HCT116 (cell line): ENCODE data around the gene G3BP2. TPM values are rescaled to one million over a fixed set of nuclear protein-coding genes. Genes with fewer than 3 reads are reported as not detected.

Experiments
- ATAC-seq: fragments of 200-7000 bp; cut with Tn5 transposase; 2 replicates; pipeline ENCODE4 v1.9.1; 2020; ENCODE audit warnings: mild to moderate bottlenecking, moderate library complexity
- BruUV-seq: library from RNA; stranded (reverse); fragments of 400-500 nt; replicated peaks from 2 replicates; lab custom pipeline; 2021; lab: Mats Ljungman, UMichigan
- CTCF ChIA-PET: fragments of 300-600 bp; sonication (Branson Sonifier 250); formaldehyde crosslinking; loops from one replicate; lab custom pipeline; 2021; ENCODE audit warnings: antibody characterized with exemption; lab: Charles Lee
- POLR2A ChIA-PET: fragments of 300-600, 350-600 bp; sonication (Branson Sonifier 250); formaldehyde crosslinking; loops from one replicate; lab custom pipeline; 2021; ENCODE audit warnings: antibody characterized with exemption; lab: Charles Lee
- RAD21 ChIA-PET, 2 experiments: fragments of 300-600 bp; sonication (Branson Sonifier 250); formaldehyde crosslinking; loops; one replicate each; lab custom pipeline; 2023; ENCODE audit warnings: low total read pairs in 2 of 2; ENCODE audit not compliant: uncharacterized antibody in 2 of 2, unreplicated experiment in 2 of 2, low non-redundant PET in 1 of 2; lab: Charles Lee
- DNase-seq: peaks from one replicate; pipeline ENCODE4 v3.0.0-alpha.2; 2010; ENCODE audit warnings: low read depth, low spot score
- H2AFZ ChIP-seq: fragments of 200-600 bp; shearing (Covaris generic), sonication (generic); 2 replicates; pipeline ENCODE4 v1.6.1; 2017; ENCODE audit warnings: low read depth, mixed run types, mixed read lengths, antibody characterized with exemption, low read length; ENCODE audit not compliant: poor library complexity, severe bottlenecking
- H3K27ac ChIP-seq: 2 replicates; pipeline ENCODE4 v1.5.1; 2012; ENCODE audit warnings: low read depth, low read length
- H3K27me3 ChIP-seq: fragments of 200-600 bp; sonication (generic); 2 replicates; pipeline ENCODE4 v1.6.1; 2016; ENCODE audit warnings: mixed run types, low read length, mixed read lengths; ENCODE audit not compliant: insufficient read depth
- H3K36me3 ChIP-seq, 2 experiments: fragments of 200-500 bp in 1 of 2; fragments of 200-600 bp in 1 of 2; sonication (Bioruptor generic) in 1 of 2; sonication (generic) in 1 of 2; 2 replicates each; pipeline versions ENCODE4 v1.5.1 to v1.6.1; 2014 to 2016; ENCODE audit warnings: low read length in 2 of 2, inconsistent platforms in 1 of 2, mixed read lengths in 1 of 2, mixed run types in 1 of 2; ENCODE audit not compliant: insufficient read depth in 2 of 2, control insufficient read depth in 1 of 2
- H3K4me1 ChIP-seq, 2 experiments: fragments of 200-600 bp in 1 of 2; sonication (generic) in 1 of 2; 2 replicates each; pipeline versions ENCODE4 v1.5.1 to v1.6.1; 2012 to 2017; ENCODE audit warnings: low read length in 2 of 2, inconsistent platforms in 1 of 2, mild to moderate bottlenecking in 1 of 2, mixed read lengths in 1 of 2, mixed run types in 1 of 2, moderate library complexity in 1 of 2; ENCODE audit not compliant: insufficient read depth in 2 of 2, control insufficient read depth in 1 of 2
- H3K4me2 ChIP-seq: fragments of 200-600 bp; sonication (generic); 2 replicates; pipeline ENCODE4 v1.6.1; 2017; ENCODE audit warnings: mixed run types, low read length, mixed read lengths
- H3K4me3 ChIP-seq, 2 experiments: fragments of 200-600 bp in 1 of 2; sonication (generic) in 1 of 2; replicated peaks in 1 of 2; 2 replicates each; pipeline ENCODE4 v1.5.1; 2011 to 2016; ENCODE audit warnings: low read length in 2 of 2, control low read depth in 1 of 2, low read depth in 1 of 2, mild to moderate bottlenecking in 1 of 2, mixed read lengths in 1 of 2, mixed run types in 1 of 2
- H3K79me2 ChIP-seq: fragments of 200-600 bp; sonication (generic); 2 replicates; pipeline ENCODE4 v1.6.1; 2017; ENCODE audit warnings: mild to moderate bottlenecking, mixed run types, low read length, moderate library complexity, mixed read lengths; ENCODE audit not compliant: insufficient read depth
- H3K9ac ChIP-seq: fragments of 200-600 bp; sonication (generic); 2 replicates; pipeline ENCODE4 v1.6.1; 2016; ENCODE audit warnings: low read length, mixed read lengths
- H3K9me2 ChIP-seq: fragments of 200-600 bp; sonication (generic), shearing (Covaris generic); 2 replicates; pipeline ENCODE4 v1.6.1; 2017; ENCODE audit warnings: mixed run types, mild to moderate bottlenecking, moderate library complexity; ENCODE audit not compliant: insufficient read depth
- H3K9me3 ChIP-seq, 2 experiments: fragments of 200-500 bp in 1 of 2; fragments of 200-600 bp in 1 of 2; sonication (Bioruptor generic) in 1 of 2; sonication (generic) in 1 of 2; 2 replicates each; pipeline ENCODE4 v1.6.1; 2014 to 2017; ENCODE audit warnings: low read length in 2 of 2, mixed read lengths in 2 of 2, inconsistent platforms in 1 of 2, low read depth in 1 of 2, mild to moderate bottlenecking in 1 of 2, mixed run types in 1 of 2, moderate library complexity in 1 of 2; ENCODE audit not compliant: control insufficient read depth in 1 of 2, insufficient read depth in 1 of 2
- H4K20me1 ChIP-seq: fragments of 200-600 bp; sonication (generic), shearing (Covaris generic); 2 replicates; pipeline ENCODE4 v1.6.1; 2017; ENCODE audit warnings: mixed run types, mild to moderate bottlenecking, moderate library complexity; ENCODE audit not compliant: insufficient read depth
- ATF3 ChIP-seq: IDR thresholded peaks from 2 replicates; pipeline ENCODE4 v1.6.1; 2012
- CBX3 ChIP-seq: IDR thresholded peaks from 2 replicates; pipeline ENCODE4 v1.6.1; 2012; ENCODE audit warnings: low read depth
- CEBPB ChIP-seq: IDR thresholded peaks from 2 replicates; pipeline ENCODE4 v1.6.1; 2012; ENCODE audit warnings: low read depth
- EGR1 ChIP-seq: IDR thresholded peaks from 2 replicates; pipeline ENCODE4 v1.6.1; 2012; ENCODE audit warnings: low read depth
- EZH2 ChIP-seq: fragments of 200-600 bp; sonication (generic); IDR thresholded peaks from 2 replicates; pipeline ENCODE4 v1.6.1; 2017; ENCODE audit warnings: antibody characterized with exemption, mixed run types
- FOSL1 ChIP-seq: IDR thresholded peaks from 2 replicates; pipeline ENCODE4 v1.6.1; 2012; ENCODE audit warnings: low read depth
- POLR2A ChIP-seq: IDR thresholded peaks from 2 replicates; pipeline ENCODE4 v1.7.0; 2011; ENCODE audit warnings: borderline replicate concordance; ENCODE audit not compliant: insufficient read depth, insufficient read length; ENCODE audit errors: extremely low read depth
- POLR2AphosphoS5 ChIP-seq: IDR thresholded peaks from 2 replicates; pipeline ENCODE4 v1.6.1; 2011; ENCODE audit warnings: mild to moderate bottlenecking, low read depth, low read length, moderate library complexity
- RAD21 ChIP-seq: IDR thresholded peaks from 2 replicates; pipeline ENCODE4 v1.6.1; 2012; ENCODE audit warnings: low read depth, mild to moderate bottlenecking
- SP1 ChIP-seq: IDR thresholded peaks from 2 replicates; pipeline ENCODE4 v1.6.1; 2012; ENCODE audit warnings: low read depth
- TCF7L2 ChIP-seq: IDR thresholded peaks from 2 replicates; pipeline ENCODE4 v1.7.0; 2011; ENCODE audit warnings: borderline replicate concordance, inconsistent platforms; ENCODE audit not compliant: insufficient read depth, insufficient read length; ENCODE audit errors: extremely low read depth
- ZFX ChIP-seq: fragments of 450-650 bp; IDR thresholded peaks from 2 replicates; pipeline ENCODE4 v1.6.1; 2017
- intact Hi-C: fragments of 100-400 bp; cut with micrococcal nuclease; formaldehyde crosslinking; loops from 2 replicates; pipeline ENCODE4 v1.10.0; 2022
- total RNA-seq: library from RNA; stranded (reverse); gene quantifications from one replicate; pipeline ENCODE4 v1.2.1, GENCODE V29; 2021; ENCODE audit not compliant: unreplicated experiment
- TF ChIP-seq, protein P1 (sequence below), 3 experiments: fragments of 200-600 bp in 1 of 3; sonication (generic) in 1 of 3; IDR thresholded peaks in 2 of 3; conservative IDR thresholded peaks in 1 of 3; 2 replicates each; pipeline ENCODE4 v1.5.1; 2012 to 2017; ENCODE audit warnings: low read depth in 2 of 3, low read length in 2 of 3, antibody characterized with exemption in 1 of 3, borderline replicate concordance in 1 of 3, control low read depth in 1 of 3, mild to moderate bottlenecking in 1 of 3, mixed read lengths in 1 of 3, mixed run types in 1 of 3, moderate library complexity in 1 of 3; ENCODE audit not compliant: insufficient read depth in 1 of 3
- TF ChIP-seq, protein P2 (sequence below): IDR thresholded peaks from 2 replicates; pipeline ENCODE4 v1.6.1; 2011; ENCODE audit warnings: mild to moderate bottlenecking, low read length, moderate library complexity; ENCODE audit not compliant: insufficient replicate concordance; ENCODE audit errors: extremely low read depth

Gene G3BP2
- total RNA-seq, 1 experiment from 2014 or later = 153 TPM

- no TSS peak for BruUV-seq
- Histone ChIP-seq H3K9ac (no peak overlapping the region), H4K20me1 (0 out of 2 replicates have a peak, but pooled peaks cover 8% of the 10 kb centered on the region), H3K4me1 (peaks cover 6 to 23% of the 10 kb centered on the region in 2 experiments; a peak in 3 of 4 replicates), H2AFZ (no peak overlapping the region), H3K79me2 (peaks cover 35% of the 10 kb centered on the region), H3K4me3 (no peak overlapping the region), H3K27me3 (no peaks in the 10 kb centered on the region), H3K27ac (no peak overlapping the region), H3K36me3 (no peaks in the 10 kb centered on the region), H3K4me2 (no peak overlapping the region), H3K9me3 (no peaks in the 10 kb centered on the region), H3K9me2 (no peaks in the 10 kb centered on the region)
- intact Hi-C loops = no loop called here
- DNase-seq (no peak), ATAC-seq (no peak)
- POLR2A ChIA-PET = no interaction called here
- TF ChIP-seq CBX3 = no peak
- no peak for TF ChIP-seq SP1
- TF ChIP-seq EGR1 = no peak
- TF ChIP-seq, protein P1, sequence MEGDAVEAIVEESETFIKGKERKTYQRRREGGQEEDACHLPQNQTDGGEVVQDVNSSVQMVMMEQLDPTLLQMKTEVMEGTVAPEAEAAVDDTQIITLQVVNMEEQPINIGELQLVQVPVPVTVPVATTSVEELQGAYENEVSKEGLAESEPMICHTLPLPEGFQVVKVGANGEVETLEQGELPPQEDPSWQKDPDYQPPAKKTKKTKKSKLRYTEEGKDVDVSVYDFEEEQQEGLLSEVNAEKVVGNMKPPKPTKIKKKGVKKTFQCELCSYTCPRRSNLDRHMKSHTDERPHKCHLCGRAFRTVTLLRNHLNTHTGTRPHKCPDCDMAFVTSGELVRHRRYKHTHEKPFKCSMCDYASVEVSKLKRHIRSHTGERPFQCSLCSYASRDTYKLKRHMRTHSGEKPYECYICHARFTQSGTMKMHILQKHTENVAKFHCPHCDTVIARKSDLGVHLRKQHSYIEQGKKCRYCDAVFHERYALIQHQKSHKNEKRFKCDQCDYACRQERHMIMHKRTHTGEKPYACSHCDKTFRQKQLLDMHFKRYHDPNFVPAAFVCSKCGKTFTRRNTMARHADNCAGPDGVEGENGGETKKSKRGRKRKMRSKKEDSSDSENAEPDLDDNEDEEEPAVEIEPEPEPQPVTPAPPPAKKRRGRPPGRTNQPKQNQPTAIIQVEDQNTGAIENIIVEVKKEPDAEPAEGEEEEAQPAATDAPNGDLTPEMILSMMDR (IDR thresholded peaks at IDR 0.05 in 2 of 3, conservative IDR thresholded peaks at IDR 0.05 in 1 of 3; ENCODE audit: borderline replicate concordance in 1 of 3, insufficient read depth in 1 of 3, low read depth in 2 of 3, low read length in 2 of 3) = no peak
- TF ChIP-seq POLR2A = no peak
- no peak for TF ChIP-seq CEBPB
- no peak for TF ChIP-seq POLR2AphosphoS5
- no peak for TF ChIP-seq EZH2
- CTCF ChIA-PET = no interaction called here
- RAD21 ChIA-PET = no interaction called here
These were observed 1.9 kb upstream of the G3BP2 start for GRCh38 chr4:75675004-75675531.

GRCh38 chr4:75673959-75674328 is 733 bp upstream of the G3BP2 start:
- Histone ChIP-seq H3K4me1 (peaks cover 6 to 23% of the 10 kb centered on the region in 2 experiments; a peak in 3 of 4 replicates), H3K27ac (peak overlapping the region; percentile 86), H3K9ac (peak overlapping the region; percentile 95), H3K36me3 (no peaks in the 10 kb centered on the region), H3K79me2 (peaks cover 46% of the 10 kb centered on the region), H3K4me2 (peak overlapping the region; percentile 86), H3K9me3 (no peaks in the 10 kb centered on the region), H3K27me3 (no peaks in the 10 kb centered on the region), H2AFZ (no peak overlapping the region), H3K9me2 (no peaks in the 10 kb centered on the region), H4K20me1 (peaks cover 13% of the 10 kb centered on the region; the same call in 1 of the 2 replicates), H3K4me3 (peak overlapping the region; percentile 71 to 94)
- BruUV-seq = TSS peak; percentile 98
- DNase-seq (no peak), ATAC-seq (no peak)
- ChIA-PET POLR2A (interaction anchor here (1.1 to 1.2 kb wide), 2 partner anchors 11 to 50 kb away, joined by 4 to 12 read pairs; partner anchors contain the start of gene USO1), CTCF (no interaction called here), RAD21 (no interaction called here)
- intact Hi-C loops = loop anchor here (1.0 kb wide), 1 partner anchor 50 kb away; the partner anchor contains the start of gene USO1
- TF ChIP-seq POLR2A (no peak), ATF3 (no peak), TCF7L2 (no peak), ZFX (no peak), RAD21 (no peak), FOSL1 (no peak), EGR1 (no peak)
- TF ChIP-seq, protein P1 (IDR thresholded peaks at IDR 0.05 in 2 of 3, conservative IDR thresholded peaks at IDR 0.05 in 1 of 3; ENCODE audit: borderline replicate concordance in 1 of 3, insufficient read depth in 1 of 3, low read depth in 2 of 3, low read length in 2 of 3) = no peak
- TF ChIP-seq, protein P2, sequence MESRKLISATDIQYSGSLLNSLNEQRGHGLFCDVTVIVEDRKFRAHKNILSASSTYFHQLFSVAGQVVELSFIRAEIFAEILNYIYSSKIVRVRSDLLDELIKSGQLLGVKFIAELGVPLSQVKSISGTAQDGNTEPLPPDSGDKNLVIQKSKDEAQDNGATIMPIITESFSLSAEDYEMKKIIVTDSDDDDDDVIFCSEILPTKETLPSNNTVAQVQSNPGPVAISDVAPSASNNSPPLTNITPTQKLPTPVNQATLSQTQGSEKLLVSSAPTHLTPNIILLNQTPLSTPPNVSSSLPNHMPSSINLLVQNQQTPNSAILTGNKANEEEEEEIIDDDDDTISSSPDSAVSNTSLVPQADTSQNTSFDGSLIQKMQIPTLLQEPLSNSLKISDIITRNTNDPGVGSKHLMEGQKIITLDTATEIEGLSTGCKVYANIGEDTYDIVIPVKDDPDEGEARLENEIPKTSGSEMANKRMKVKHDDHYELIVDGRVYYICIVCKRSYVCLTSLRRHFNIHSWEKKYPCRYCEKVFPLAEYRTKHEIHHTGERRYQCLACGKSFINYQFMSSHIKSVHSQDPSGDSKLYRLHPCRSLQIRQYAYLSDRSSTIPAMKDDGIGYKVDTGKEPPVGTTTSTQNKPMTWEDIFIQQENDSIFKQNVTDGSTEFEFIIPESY = no peak
